HepG2 (cell line): Measurements from ENCODE around the gene NFATC1. TPM values are rescaled to one million over a fixed set of nuclear protein-coding genes. Genes with fewer than 3 reads are reported as not detected.

Source experiments
- ATAC-seq: fragments of 200-7000 bp; cut with Tn5 transposase; 3 replicates; pipeline ENCODE4 v1.9.1; 2020; ENCODE audit warnings: mild to moderate bottlenecking, moderate library complexity
- BruUV-seq: library from RNA; stranded (reverse); fragments of 400-500 nt; replicated peaks from 2 replicates; lab custom pipeline; 2021; lab: Mats Ljungman, UMichigan
- CTCF ChIA-PET: fragments of 300-600 bp; formaldehyde crosslinking; extraction: SDS; loops from one replicate; lab custom pipeline; 2021; ENCODE audit warnings: low total read pairs, inconsistent platforms, low intra/inter-chr PET ratio; lab: Yijun Ruan, JAX
- POLR2A ChIA-PET: fragments of 350-600 bp; sonication (Branson Sonifier 250); formaldehyde crosslinking; loops from one replicate; lab custom pipeline; 2020; ENCODE audit warnings: antibody characterized with exemption, inconsistent platforms; lab: Yijun Ruan, JAX
- DNase-seq: peaks from one replicate; pipeline ENCODE4 v3.0.0-alpha.2; 2015; ENCODE audit warnings: low spot score
- FAIRE-seq: peaks from 3 replicates; lab custom pipeline; 2011; peaks lifted over from hg19 to GRCh38; lab: Jason Lieb, UNC
- H2AFZ ChIP-seq: one replicate; pipeline ENCODE4 v1.6.1; 2011; ENCODE audit warnings: low read length, inconsistent platforms
- H3K27ac ChIP-seq: fragments of 300-600 bp; 3 replicates; pipeline ENCODE4 v1.8.0; 2011; ENCODE audit warnings: mixed run types, mild to moderate bottlenecking, mixed read lengths, low read length, inconsistent platforms; ENCODE audit not compliant: insufficient read depth; ENCODE audit errors: extremely low read length
- H3K27me3 ChIP-seq, 2 experiments: fragments of 200-600 bp in 1 of 2; 2 replicates in 1 of 2; 3 replicates in 1 of 2; pipeline versions ENCODE4 v1.6.0 to v1.8.0; 2011; ENCODE audit warnings: low read length in 2 of 2, mild to moderate bottlenecking in 2 of 2, moderate library complexity in 2 of 2, inconsistent platforms in 1 of 2; ENCODE audit not compliant: insufficient read depth in 2 of 2, control insufficient read depth in 1 of 2
- H3K36me3 ChIP-seq, 2 experiments: fragments of 200-600 bp in 1 of 2; replicated peaks in 1 of 2; 2 replicates in 1 of 2; 3 replicates in 1 of 2; pipeline versions ENCODE4 v1.5.1 to v1.8.0; 2011; ENCODE audit warnings: low read length in 2 of 2, inconsistent platforms in 1 of 2; ENCODE audit not compliant: insufficient read depth in 2 of 2, control insufficient read depth in 1 of 2
- H3K4me1 ChIP-seq: 2 replicates; pipeline ENCODE4 v1.5.1; 2012; ENCODE audit warnings: low read length, inconsistent platforms; ENCODE audit not compliant: insufficient read depth
- H3K4me2 ChIP-seq: 2 replicates; pipeline ENCODE4 v1.6.0; 2011; ENCODE audit warnings: low read depth, low read length, inconsistent platforms
- H3K4me3 ChIP-seq, 3 experiments: fragments of 200-600 bp in 1 of 3; sonication (generic), shearing (Covaris generic) in 1 of 3; replicated peaks in 1 of 3; 2 replicates each; pipeline ENCODE4 v1.5.1; 2011 to 2016; ENCODE audit warnings: low read length in 3 of 3, inconsistent platforms in 2 of 3, low read depth in 2 of 3, mild to moderate bottlenecking in 2 of 3, control low read depth in 1 of 3, mixed read lengths in 1 of 3; ENCODE audit not compliant: insufficient read depth in 1 of 3
- H3K79me2 ChIP-seq: one replicate; pipeline ENCODE4 v1.6.1; 2011; ENCODE audit warnings: low read length, inconsistent platforms; ENCODE audit not compliant: insufficient read depth
- H3K9ac ChIP-seq: 2 replicates; pipeline ENCODE4 v1.6.0; 2011; ENCODE audit warnings: mild to moderate bottlenecking, low read depth, low read length, inconsistent platforms; ENCODE audit not compliant: insufficient read depth
- H3K9me3 ChIP-seq: 2 replicates; pipeline ENCODE4 v1.5.1; 2012; ENCODE audit warnings: mild to moderate bottlenecking, low read length
- H4K20me1 ChIP-seq: 2 replicates; pipeline ENCODE4 v1.6.0; 2011; ENCODE audit warnings: inconsistent platforms, mild to moderate bottlenecking, low read length, moderate library complexity; ENCODE audit not compliant: insufficient read depth
- DNMT1 ChIP-seq: sonication (generic); formaldehyde crosslinking; IDR thresholded peaks from 2 replicates; pipeline ENCODE4 v1.5.1; 2020; ENCODE audit warnings: mild to moderate bottlenecking, missing genetic modification reagents
- SRF ChIP-seq: IDR thresholded peaks from 2 replicates; pipeline ENCODE4 v1.6.1; 2011; ENCODE audit warnings: mild to moderate bottlenecking, low read depth, low read length, moderate library complexity
- ZNF816 ChIP-seq: sonication (generic); formaldehyde crosslinking; IDR thresholded peaks from 2 replicates; pipeline ENCODE4 v1.8.0; 2022; ENCODE audit warnings: missing genetic modification reagents, mild to moderate bottlenecking, borderline replicate concordance
- WGBS: methylation state at CpG from one replicate; pipeline ENCODE4 v1.1.6; 2017; ENCODE audit warnings: low lambda C conversion rate; 5-methylcytosine and 5-hydroxymethylcytosine counted together
- in situ Hi-C: cut with HindIII; loops from 2 replicates; pipeline ENCODE4 v1.10.0; 2017; ENCODE audit warnings: low pct_unique_long_range_greater_than_20kb; ENCODE audit not compliant: extremely low pct_ligation_motif_present
- intact Hi-C: fragments of 100-400 bp; cut with micrococcal nuclease; formaldehyde crosslinking; loops from one replicate; pipeline ENCODE4 v1.10.0; 2022; ENCODE audit not compliant: unreplicated experiment
- polyA plus RNA-seq, 8 experiments: library from polyadenylated mRNA; depleted of rRNA in 3 of 8; stranded (reverse) in 7 of 8; unstranded in 1 of 8; fragments of >200 nt; fragmentation: Illumina TruSeq in 4 of 8; extraction: Trizol in 4 of 8; gene quantifications; 2 replicates each; pipeline versions ENCODE4 v1.2.1 to v1.2.3, GENCODE V29; 2011 to 2016; ENCODE audit warnings: low read depth in 4 of 8, missing spikeins in 1 of 8, mixed read lengths in 1 of 8; ENCODE audit not compliant: insufficient read depth in 1 of 8
- total RNA-seq, 5 experiments: library from RNA; depleted of rRNA; stranded (reverse); fragments of >200 nt; fragmentation: Illumina TruSeq; extraction: Trizol; gene quantifications; 2 replicates each; pipeline ENCODE4 v1.2.3, GENCODE V29; 2016; ENCODE audit warnings: low read depth in 1 of 5
- TF ChIP-seq, protein P1 (sequence below): sonication (generic); formaldehyde crosslinking; IDR thresholded peaks from 2 replicates; pipeline ENCODE4 v1.5.1; 2020; ENCODE audit warnings: mild to moderate bottlenecking, moderate library complexity, missing genetic modification reagents
- TF ChIP-seq, protein P2 (sequence below): sonication (generic); formaldehyde crosslinking; IDR thresholded peaks from 2 replicates; pipeline ENCODE4 v1.4.0; 2020; ENCODE audit warnings: missing genetic modification reagents, borderline replicate concordance

Gene NFATC1
- total and polyA plus RNA-seq, 2 of the 13 experiments (the other 11 are each of a cell fraction or from before 2014, with no cell fraction given) = not detected

DNA sequence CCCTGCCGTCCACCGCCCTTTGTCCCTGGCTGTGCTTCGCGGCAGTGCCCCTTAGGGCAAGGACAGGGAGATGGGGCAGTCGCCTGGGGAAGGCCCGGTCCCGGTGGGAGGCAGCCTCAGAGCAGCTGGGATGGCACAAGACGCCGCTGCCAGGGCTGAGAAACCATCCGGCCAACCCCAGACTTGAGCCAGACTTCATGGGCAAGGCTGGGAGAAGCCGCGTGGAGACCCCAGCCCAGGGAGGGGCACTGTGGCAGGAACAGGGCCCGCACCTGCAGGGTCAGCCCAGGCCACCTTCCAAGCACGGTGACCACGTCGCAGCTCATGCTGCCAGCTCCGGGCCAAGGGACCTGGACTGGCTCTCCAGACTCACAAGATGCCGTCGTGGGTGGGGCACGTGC lies 84.0 kb downstream of the NFATC1 start:
- BruUV-seq = no TSS peak
- 50% methylated on average over 2 of the region's 20 CpGs for WGBS
- H3K9me3 ChIP-seq = peaks cover 4% of the 10 kb centered on the region; the same call in 1 of the 2 replicates
- H3K79me2 ChIP-seq = no peaks in the 10 kb centered on the region
- POLR2A ChIA-PET = no interaction called here
- no peak for FAIRE-seq
- intact Hi-C loops (no loop called here), in situ Hi-C loops (no loop called here)
- no peak for TF ChIP-seq DNMT1
- TF ChIP-seq, protein P1, sequence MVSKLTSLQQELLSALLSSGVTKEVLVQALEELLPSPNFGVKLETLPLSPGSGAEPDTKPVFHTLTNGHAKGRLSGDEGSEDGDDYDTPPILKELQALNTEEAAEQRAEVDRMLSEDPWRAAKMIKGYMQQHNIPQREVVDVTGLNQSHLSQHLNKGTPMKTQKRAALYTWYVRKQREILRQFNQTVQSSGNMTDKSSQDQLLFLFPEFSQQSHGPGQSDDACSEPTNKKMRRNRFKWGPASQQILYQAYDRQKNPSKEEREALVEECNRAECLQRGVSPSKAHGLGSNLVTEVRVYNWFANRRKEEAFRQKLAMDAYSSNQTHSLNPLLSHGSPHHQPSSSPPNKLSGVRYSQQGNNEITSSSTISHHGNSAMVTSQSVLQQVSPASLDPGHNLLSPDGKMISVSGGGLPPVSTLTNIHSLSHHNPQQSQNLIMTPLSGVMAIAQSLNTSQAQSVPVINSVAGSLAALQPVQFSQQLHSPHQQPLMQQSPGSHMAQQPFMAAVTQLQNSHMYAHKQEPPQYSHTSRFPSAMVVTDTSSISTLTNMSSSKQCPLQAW (CRISPR knock-in tag) = no peak
- TF ChIP-seq ZNF816 = no peak
- TF ChIP-seq, protein P2, sequence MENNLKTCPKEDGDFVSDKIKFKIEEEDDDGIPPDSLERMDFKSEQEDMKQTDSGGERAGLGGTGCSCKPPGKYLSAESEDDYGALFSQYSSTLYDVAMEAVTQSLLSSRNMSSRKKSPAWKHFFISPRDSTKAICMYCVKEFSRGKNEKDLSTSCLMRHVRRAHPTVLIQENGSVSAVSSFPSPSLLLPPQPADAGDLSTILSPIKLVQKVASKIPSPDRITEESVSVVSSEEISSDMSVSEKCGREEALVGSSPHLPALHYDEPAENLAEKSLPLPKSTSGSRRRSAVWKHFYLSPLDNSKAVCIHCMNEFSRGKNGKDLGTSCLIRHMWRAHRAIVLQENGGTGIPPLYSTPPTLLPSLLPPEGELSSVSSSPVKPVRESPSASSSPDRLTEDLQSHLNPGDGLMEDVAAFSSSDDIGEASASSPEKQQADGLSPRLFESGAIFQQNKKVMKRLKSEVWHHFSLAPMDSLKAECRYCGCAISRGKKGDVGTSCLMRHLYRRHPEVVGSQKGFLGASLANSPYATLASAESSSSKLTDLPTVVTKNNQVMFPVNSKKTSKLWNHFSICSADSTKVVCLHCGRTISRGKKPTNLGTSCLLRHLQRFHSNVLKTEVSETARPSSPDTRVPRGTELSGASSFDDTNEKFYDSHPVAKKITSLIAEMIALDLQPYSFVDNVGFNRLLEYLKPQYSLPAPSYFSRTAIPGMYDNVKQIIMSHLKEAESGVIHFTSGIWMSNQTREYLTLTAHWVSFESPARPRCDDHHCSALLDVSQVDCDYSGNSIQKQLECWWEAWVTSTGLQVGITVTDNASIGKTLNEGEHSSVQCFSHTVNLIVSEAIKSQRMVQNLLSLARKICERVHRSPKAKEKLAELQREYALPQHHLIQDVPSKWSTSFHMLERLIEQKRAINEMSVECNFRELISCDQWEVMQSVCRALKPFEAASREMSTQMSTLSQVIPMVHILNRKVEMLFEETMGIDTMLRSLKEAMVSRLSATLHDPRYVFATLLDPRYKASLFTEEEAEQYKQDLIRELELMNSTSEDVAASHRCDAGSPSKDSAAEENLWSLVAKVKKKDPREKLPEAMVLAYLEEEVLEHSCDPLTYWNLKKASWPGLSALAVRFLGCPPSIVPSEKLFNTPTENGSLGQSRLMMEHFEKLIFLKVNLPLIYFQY (CRISPR knock-in tag) = no peak
- TF ChIP-seq SRF = no peak
- CTCF ChIA-PET = no interaction called here
- H3K4me1 ChIP-seq = peaks cover 12% of the 10 kb centered on the region
- no peak overlapping the region for H3K9ac ChIP-seq
- DNase-seq = no peak
- H2AFZ ChIP-seq = no peak overlapping the region
- no peaks in the 10 kb centered on the region for H4K20me1 ChIP-seq
- no peak overlapping the region for H3K27ac ChIP-seq
- H3K36me3 ChIP-seq = no peaks in the 10 kb centered on the region
- no peak overlapping the region for H3K4me2 ChIP-seq
- ATAC-seq = no peak
- peaks cover 9 to 28% of the 10 kb centered on the region in 2 experiments for H3K27me3 ChIP-seq
- no peak overlapping the region for H3K4me3 ChIP-seq
